Measurements from ENCODE around the gene AGR2.

DNA sequence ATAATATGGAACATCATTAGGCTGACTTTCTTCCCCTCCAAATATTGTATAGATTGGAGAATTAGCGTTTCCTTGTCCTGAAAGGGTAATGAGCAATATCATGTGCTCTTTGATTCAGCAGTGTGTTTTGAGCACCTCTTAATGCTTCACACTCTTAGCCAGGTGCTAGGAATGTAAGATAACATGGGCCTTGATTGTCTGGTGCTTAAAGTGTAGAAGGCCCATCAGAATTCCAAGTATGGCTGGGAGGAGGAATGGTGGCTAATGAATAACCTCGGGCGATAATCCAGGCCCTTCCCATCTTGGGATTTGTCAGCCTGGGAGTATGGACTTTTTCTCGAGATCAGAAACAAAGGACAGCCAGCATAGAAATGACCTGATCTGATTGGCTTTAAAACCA is 42.6 kb downstream of the AGR2 start:
- TF ChIP-seq POLR2A (IDR thresholded peaks at IDR 0.05; ENCODE audit: low read depth) (no peak), EP300 (IDR thresholded peaks at IDR 0.05) (no peak), POLR2AphosphoS5 (IDR thresholded peaks at IDR 0.05) (no peak)
- TF ChIP-seq, protein P1, sequence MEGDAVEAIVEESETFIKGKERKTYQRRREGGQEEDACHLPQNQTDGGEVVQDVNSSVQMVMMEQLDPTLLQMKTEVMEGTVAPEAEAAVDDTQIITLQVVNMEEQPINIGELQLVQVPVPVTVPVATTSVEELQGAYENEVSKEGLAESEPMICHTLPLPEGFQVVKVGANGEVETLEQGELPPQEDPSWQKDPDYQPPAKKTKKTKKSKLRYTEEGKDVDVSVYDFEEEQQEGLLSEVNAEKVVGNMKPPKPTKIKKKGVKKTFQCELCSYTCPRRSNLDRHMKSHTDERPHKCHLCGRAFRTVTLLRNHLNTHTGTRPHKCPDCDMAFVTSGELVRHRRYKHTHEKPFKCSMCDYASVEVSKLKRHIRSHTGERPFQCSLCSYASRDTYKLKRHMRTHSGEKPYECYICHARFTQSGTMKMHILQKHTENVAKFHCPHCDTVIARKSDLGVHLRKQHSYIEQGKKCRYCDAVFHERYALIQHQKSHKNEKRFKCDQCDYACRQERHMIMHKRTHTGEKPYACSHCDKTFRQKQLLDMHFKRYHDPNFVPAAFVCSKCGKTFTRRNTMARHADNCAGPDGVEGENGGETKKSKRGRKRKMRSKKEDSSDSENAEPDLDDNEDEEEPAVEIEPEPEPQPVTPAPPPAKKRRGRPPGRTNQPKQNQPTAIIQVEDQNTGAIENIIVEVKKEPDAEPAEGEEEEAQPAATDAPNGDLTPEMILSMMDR (IDR thresholded peaks at IDR 0.05) = no peak

All from esophagus muscularis mucosa (tissue), 4 donors.